Measurements from ENCODE around the gene FLACC1.

GRCh38 chr2:201275990-201276389, 81.2 kb downstream of the FLACC1 start:
- TF ChIP-seq E2F5 (CRISPR knock-in tag; IDR thresholded peaks at IDR 0.05) (no peak), ELF4 (CRISPR knock-in tag; IDR thresholded peaks at IDR 0.05; ENCODE audit: low read depth) (no peak)
- TF ChIP-seq, protein P1, sequence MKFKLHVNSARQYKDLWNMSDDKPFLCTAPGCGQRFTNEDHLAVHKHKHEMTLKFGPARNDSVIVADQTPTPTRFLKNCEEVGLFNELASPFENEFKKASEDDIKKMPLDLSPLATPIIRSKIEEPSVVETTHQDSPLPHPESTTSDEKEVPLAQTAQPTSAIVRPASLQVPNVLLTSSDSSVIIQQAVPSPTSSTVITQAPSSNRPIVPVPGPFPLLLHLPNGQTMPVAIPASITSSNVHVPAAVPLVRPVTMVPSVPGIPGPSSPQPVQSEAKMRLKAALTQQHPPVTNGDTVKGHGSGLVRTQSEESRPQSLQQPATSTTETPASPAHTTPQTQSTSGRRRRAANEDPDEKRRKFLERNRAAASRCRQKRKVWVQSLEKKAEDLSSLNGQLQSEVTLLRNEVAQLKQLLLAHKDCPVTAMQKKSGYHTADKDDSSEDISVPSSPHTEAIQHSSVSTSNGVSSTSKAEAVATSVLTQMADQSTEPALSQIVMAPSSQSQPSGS (CRISPR knock-in tag; IDR thresholded peaks at IDR 0.05; ENCODE audit: borderline replicate concordance, low read depth) = no peak
- TF ChIP-seq, protein P2, sequence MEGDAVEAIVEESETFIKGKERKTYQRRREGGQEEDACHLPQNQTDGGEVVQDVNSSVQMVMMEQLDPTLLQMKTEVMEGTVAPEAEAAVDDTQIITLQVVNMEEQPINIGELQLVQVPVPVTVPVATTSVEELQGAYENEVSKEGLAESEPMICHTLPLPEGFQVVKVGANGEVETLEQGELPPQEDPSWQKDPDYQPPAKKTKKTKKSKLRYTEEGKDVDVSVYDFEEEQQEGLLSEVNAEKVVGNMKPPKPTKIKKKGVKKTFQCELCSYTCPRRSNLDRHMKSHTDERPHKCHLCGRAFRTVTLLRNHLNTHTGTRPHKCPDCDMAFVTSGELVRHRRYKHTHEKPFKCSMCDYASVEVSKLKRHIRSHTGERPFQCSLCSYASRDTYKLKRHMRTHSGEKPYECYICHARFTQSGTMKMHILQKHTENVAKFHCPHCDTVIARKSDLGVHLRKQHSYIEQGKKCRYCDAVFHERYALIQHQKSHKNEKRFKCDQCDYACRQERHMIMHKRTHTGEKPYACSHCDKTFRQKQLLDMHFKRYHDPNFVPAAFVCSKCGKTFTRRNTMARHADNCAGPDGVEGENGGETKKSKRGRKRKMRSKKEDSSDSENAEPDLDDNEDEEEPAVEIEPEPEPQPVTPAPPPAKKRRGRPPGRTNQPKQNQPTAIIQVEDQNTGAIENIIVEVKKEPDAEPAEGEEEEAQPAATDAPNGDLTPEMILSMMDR (IDR thresholded peaks at IDR 0.05) = peak; percentile 48; the same call in 1 of the 2 replicates
